ENCODE data around the gene SLC31A2. TPM values are rescaled to one million over a fixed set of nuclear protein-coding genes. Genes with fewer than 3 reads are reported as not detected.

The SLC31A2 gene
- total and polyA plus RNA-seq, 4 donors = 7.2 to 30.6 (median 23.8) TPM

- TF ChIP-seq RAD21 (IDR thresholded peaks at IDR 0.05) (no peak), YY1 (IDR thresholded peaks at IDR 0.05) (no peak), MAX (IDR thresholded peaks at IDR 0.05) (no peak), GABPA (IDR thresholded peaks at IDR 0.05 in 1 of 2, conservative IDR thresholded peaks at IDR 0.05 in 1 of 2) (no peak)
Measured at GRCh38 chr9:113184539-113184938, 33.7 kb downstream of the SLC31A2 start (continued).

- peaks cover 13 to 81% (median 72%) of the 10 kb centered on the region in 4 donors for H3K36me3 ChIP-seq (ENCODE audit: control insufficient read depth in 4 of 4, insufficient read depth in 3 of 4, low read depth in 1 of 4, low read length in 3 of 4)
- DNase-seq (ENCODE audit: low spot score) = no peak
- 86% methylated on average over 4 of the region's 4 CpGs for WGBS
- no peak overlapping the region for H3K27ac ChIP-seq (ENCODE audit: low read depth in 1 of 2, low read length in 2 of 2)
- TF ChIP-seq RAD21 (IDR thresholded peaks at IDR 0.05) = no peak
- TF ChIP-seq RXRA (IDR thresholded peaks at IDR 0.05) = no peak
- no peak for TF ChIP-seq SP1 (IDR thresholded peaks at IDR 0.05)
- TF ChIP-seq NR2F2 (IDR thresholded peaks at IDR 0.05) = no peak
- TF ChIP-seq CTCF (IDR thresholded peaks at IDR 0.05; ENCODE audit: low read depth, low read length, missing input control) = no peak
- no peak for TF ChIP-seq EGR1 (IDR thresholded peaks at IDR 0.05; ENCODE audit: low read depth in 2 of 2)
- TF ChIP-seq, protein P1, sequence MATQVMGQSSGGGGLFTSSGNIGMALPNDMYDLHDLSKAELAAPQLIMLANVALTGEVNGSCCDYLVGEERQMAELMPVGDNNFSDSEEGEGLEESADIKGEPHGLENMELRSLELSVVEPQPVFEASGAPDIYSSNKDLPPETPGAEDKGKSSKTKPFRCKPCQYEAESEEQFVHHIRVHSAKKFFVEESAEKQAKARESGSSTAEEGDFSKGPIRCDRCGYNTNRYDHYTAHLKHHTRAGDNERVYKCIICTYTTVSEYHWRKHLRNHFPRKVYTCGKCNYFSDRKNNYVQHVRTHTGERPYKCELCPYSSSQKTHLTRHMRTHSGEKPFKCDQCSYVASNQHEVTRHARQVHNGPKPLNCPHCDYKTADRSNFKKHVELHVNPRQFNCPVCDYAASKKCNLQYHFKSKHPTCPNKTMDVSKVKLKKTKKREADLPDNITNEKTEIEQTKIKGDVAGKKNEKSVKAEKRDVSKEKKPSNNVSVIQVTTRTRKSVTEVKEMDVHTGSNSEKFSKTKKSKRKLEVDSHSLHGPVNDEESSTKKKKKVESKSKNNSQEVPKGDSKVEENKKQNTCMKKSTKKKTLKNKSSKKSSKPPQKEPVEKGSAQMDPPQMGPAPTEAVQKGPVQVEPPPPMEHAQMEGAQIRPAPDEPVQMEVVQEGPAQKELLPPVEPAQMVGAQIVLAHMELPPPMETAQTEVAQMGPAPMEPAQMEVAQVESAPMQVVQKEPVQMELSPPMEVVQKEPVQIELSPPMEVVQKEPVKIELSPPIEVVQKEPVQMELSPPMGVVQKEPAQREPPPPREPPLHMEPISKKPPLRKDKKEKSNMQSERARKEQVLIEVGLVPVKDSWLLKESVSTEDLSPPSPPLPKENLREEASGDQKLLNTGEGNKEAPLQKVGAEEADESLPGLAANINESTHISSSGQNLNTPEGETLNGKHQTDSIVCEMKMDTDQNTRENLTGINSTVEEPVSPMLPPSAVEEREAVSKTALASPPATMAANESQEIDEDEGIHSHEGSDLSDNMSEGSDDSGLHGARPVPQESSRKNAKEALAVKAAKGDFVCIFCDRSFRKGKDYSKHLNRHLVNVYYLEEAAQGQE (IDR thresholded peaks at IDR 0.05) = no peak
- TF ChIP-seq, protein P2, sequence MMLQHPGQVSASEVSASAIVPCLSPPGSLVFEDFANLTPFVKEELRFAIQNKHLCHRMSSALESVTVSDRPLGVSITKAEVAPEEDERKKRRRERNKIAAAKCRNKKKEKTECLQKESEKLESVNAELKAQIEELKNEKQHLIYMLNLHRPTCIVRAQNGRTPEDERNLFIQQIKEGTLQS (IDR thresholded peaks at IDR 0.05) = no peak
- no peak for TF ChIP-seq MAX (IDR thresholded peaks at IDR 0.05)
- TF ChIP-seq GABPA (IDR thresholded peaks at IDR 0.05 in 1 of 2, conservative IDR thresholded peaks at IDR 0.05 in 1 of 2) = no peak
- no peak for TF ChIP-seq ZBTB33 (IDR thresholded peaks at IDR 0.05)
- TF ChIP-seq FOXA2 (IDR thresholded peaks at IDR 0.05) = no peak
- TF ChIP-seq TAF1 (conservative IDR thresholded peaks at IDR 0.05) = no peak
- TF ChIP-seq JUND (IDR thresholded peaks at IDR 0.05) = no peak
- no peak for TF ChIP-seq HNF4G (IDR thresholded peaks at IDR 0.05)
- TF ChIP-seq HNF4A (conservative IDR thresholded peaks at IDR 0.05) = no peak
- no peak for TF ChIP-seq YY1 (IDR thresholded peaks at IDR 0.05)
- H3K4me3 ChIP-seq (ENCODE audit: low read depth in 1 of 3, low read length in 3 of 3) = no peak overlapping the region
- no peaks in the 10 kb centered on the region for H3K9me3 ChIP-seq (ENCODE audit: control insufficient read depth in 4 of 4, low read length in 3 of 4)
- no peaks in the 10 kb centered on the region for H3K27me3 ChIP-seq (ENCODE audit: control insufficient read depth in 4 of 4, insufficient read depth in 4 of 4, low read length in 3 of 4)
- H3K9ac ChIP-seq (ENCODE audit: low read depth in 1 of 2, low read length in 2 of 2) = no peak overlapping the region
- H3K4me1 ChIP-seq (ENCODE audit: control insufficient read depth in 4 of 4, insufficient read depth in 4 of 4, low read length in 3 of 4) = no peaks in the 10 kb centered on the region
Measured at GRCh38 chr9:113185271-113185670, 34.5 kb downstream of the SLC31A2 start.
